GM12864 (cell line): ENCODE measurements around the gene KIAA2012.

Experiments used
- DNase-seq: peaks from one replicate; pipeline ENCODE4 v3.0.0-alpha.2; 2011; ENCODE audit warnings: low read depth
- H3K4me3 ChIP-seq: 2 replicates; pipeline ENCODE4 v1.5.1; 2011; ENCODE audit warnings: mild to moderate bottlenecking, low read depth, low read length, control low read depth
- TF ChIP-seq, protein P1 (sequence below): IDR thresholded peaks from 2 replicates; pipeline ENCODE4 v1.5.1; 2011; ENCODE audit warnings: low read depth, mild to moderate bottlenecking, moderate library complexity, low read length, control low read depth, inconsistent platforms; ENCODE audit errors: missing control alignments

KIAA2012 gene

DNA sequence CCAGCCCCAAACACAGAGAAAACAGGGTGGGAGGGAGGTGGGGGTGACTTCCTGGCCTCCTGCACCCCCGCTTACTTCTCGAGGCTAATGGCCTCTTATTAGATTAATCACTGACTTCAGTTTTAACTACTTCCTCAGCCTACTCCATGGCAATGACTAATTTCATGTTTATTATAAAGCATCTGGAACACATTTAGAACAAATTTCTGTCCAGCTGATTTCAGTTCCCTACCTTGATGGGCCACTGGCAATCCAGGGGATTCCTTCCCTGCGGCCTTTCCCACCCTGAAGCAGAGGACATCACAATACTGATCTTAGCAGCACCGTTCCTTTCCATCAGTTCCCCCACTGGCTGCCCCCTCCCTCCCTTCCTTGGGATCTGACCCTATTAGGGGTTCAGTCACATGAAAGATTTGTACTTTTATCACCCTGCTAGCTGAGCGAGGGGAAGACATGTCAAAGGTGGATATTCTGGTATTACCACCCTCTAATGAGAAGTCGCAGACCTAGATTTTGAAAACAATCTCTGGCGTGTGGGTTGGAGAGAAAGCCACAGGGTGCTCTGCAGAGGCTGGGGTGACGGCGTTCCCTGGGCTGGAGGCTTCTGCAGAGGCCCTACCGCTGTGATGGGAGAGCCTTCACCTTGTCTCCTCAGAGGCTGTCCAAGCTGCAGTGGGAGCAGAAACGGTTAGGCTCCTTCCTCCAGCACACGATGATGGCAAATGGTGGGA is 67.6 kb downstream of the KIAA2012 start:
- DNase-seq, result no peak
- no peak overlapping the region for H3K4me3 ChIP-seq
- TF ChIP-seq, protein P1, sequence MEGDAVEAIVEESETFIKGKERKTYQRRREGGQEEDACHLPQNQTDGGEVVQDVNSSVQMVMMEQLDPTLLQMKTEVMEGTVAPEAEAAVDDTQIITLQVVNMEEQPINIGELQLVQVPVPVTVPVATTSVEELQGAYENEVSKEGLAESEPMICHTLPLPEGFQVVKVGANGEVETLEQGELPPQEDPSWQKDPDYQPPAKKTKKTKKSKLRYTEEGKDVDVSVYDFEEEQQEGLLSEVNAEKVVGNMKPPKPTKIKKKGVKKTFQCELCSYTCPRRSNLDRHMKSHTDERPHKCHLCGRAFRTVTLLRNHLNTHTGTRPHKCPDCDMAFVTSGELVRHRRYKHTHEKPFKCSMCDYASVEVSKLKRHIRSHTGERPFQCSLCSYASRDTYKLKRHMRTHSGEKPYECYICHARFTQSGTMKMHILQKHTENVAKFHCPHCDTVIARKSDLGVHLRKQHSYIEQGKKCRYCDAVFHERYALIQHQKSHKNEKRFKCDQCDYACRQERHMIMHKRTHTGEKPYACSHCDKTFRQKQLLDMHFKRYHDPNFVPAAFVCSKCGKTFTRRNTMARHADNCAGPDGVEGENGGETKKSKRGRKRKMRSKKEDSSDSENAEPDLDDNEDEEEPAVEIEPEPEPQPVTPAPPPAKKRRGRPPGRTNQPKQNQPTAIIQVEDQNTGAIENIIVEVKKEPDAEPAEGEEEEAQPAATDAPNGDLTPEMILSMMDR, result no peak

DNA sequence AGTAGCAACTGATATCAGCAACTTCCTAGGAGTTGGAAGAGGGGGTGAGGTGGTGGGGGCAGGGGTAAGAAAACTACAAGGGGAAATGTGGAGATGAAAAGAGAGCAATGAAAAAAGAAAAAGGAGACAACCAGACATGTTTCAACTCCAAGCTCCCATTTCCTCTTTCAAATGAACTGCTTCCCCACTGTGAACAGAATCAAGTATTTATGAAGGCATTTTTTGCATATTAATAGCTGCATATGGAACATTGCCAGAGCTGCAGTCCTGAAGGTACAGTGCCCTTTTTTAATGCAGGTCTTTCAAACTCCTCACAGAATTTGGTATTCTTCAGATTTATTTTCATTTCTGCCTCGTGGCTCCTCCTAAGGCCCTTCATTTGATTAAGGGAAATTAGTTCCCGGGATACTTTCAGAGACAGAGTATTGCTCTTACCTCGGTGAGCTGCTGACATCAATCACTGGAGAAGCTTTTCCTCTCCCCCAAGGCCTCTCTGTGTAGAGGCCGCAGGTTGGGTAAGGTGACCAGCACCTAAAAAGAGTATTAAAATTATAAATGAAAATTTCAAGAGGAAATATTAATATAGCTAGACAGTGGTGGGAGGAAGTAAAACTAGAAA is 68.4 kb downstream of the KIAA2012 start:
- no peak overlapping the region for H3K4me3 ChIP-seq
- TF ChIP-seq, protein P1, result no peak

DNA sequence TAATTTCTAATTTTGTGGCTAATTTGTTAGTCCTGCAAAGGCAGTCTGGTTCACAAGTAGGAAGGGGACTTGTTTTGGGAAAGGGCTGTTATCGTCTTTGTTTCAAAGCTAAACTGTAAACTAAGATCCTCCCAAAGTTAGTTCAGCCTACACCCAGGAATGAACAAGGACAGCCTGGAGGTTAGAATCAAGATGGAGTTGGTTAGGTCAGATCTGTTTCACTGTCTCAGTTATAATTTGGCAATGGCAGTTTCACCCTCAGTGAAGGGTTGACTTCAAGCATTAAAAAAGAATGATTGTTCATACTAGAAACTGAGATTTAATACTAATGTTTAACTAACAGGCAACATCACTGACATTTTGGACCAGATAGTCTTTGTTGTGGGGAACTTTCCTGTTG is 69.5 kb downstream of the KIAA2012 start:
- DNase-seq, result no peak
- no peak overlapping the region for H3K4me3 ChIP-seq
- TF ChIP-seq, protein P1, result no peak

More for the DNA sequence above, 68.4 kb downstream of the KIAA2012 start:
- DNase-seq, result no peak

DNA sequence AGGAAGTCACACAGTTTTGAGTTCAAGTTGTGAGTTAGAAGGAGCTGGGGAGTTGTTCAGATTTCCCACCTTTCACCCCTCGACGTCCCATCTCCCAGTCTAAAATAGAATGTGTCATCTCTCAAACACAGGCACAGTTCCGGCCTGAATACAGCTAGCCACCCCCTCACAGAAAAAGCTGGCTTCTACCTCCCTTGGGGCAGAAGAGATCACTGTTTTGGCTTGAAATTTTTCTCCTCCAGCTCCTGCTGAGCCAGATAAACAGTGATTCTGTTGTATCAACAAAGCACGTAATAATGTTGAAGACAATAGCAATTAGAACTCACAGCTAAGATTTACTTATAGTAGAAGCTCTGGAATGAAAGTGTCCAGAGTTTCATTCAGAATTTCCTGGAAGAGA is 74.7 kb downstream of the KIAA2012 start:
- DNase-seq, result no peak
- TF ChIP-seq, protein P1, result no peak

DNA sequence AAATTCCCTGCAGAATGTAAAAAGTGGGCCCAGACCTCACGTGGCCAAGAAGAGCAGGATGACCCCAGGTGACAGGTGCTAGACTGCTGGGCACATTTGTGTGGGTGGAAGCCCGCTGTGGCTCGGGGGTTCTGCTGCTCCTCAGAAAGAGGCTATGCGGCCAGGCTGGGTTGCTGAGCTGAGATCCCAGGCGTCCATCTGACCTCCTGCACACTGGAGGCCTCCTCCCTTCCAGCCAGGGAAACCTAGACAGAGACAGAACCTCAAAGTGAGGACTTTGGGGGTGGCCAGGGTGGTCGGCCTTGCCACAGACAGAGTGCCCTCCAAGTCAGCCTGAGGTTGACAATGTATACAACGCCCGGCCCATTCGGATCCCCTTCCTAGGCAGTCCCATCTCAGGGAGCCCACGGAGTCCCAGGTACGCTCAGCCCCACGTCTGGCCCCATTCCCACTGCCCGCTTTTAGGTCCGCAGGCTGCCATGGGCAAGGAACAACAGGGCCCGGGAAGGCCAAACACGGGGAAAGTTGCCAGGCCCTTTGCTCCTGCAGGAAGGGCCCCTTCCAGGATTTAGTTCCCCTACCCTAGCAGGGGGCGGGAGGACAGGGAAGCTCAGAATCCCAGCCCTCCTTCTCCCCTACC is 75.6 kb downstream of the KIAA2012 start:
- no peak for DNase-seq
- TF ChIP-seq, protein P1, result no peak
- no peak overlapping the region for H3K4me3 ChIP-seq

More for the DNA sequence above, 74.7 kb downstream of the KIAA2012 start:
- H3K4me3 ChIP-seq, result no peak overlapping the region

DNA sequence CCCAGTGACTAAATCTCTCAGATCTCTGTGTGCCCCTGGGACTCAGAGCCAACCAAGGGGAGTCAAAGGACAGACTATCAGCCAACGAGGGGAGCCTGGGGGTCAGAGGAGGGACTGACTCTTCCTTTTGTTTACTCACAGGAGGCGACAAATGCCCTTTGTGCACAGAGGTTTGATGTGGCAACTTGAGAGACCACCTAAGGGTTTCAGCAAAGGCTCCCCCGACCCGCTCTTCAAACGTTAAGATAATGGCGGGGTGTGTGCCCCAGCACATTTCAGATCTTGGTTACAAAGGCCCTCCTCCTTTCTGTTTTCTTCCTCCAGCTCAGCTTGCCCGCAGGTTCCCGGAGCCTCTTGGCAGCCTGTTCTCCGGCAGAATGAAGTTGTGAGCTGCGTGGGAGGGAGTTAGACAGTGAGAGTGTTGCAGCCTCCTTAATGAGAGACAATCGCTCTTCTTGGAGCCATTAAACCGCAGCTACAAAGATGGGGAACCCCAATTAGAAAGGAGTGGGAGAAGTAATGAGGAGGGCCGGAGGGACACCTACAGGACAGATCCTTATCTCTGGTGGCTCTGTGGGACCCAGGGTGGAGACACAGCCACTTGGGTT is 76.2 kb downstream of the KIAA2012 start:
- no peak for DNase-seq
- TF ChIP-seq, protein P1, result no peak
- no peak overlapping the region for H3K4me3 ChIP-seq
